IPS-NIHi7 (cell line): ENCODE results near the gene TP73.
A peak's percentile ranks its signal among the peaks of the same experiment; 100 is the strongest.

Source experiments
- DNase-seq: peaks from one replicate; pipeline ENCODE4 v3.0.0; 2012; ENCODE audit warnings: mixed read lengths; ENCODE audit errors: extremely low spot score

TP73 gene

DNA sequence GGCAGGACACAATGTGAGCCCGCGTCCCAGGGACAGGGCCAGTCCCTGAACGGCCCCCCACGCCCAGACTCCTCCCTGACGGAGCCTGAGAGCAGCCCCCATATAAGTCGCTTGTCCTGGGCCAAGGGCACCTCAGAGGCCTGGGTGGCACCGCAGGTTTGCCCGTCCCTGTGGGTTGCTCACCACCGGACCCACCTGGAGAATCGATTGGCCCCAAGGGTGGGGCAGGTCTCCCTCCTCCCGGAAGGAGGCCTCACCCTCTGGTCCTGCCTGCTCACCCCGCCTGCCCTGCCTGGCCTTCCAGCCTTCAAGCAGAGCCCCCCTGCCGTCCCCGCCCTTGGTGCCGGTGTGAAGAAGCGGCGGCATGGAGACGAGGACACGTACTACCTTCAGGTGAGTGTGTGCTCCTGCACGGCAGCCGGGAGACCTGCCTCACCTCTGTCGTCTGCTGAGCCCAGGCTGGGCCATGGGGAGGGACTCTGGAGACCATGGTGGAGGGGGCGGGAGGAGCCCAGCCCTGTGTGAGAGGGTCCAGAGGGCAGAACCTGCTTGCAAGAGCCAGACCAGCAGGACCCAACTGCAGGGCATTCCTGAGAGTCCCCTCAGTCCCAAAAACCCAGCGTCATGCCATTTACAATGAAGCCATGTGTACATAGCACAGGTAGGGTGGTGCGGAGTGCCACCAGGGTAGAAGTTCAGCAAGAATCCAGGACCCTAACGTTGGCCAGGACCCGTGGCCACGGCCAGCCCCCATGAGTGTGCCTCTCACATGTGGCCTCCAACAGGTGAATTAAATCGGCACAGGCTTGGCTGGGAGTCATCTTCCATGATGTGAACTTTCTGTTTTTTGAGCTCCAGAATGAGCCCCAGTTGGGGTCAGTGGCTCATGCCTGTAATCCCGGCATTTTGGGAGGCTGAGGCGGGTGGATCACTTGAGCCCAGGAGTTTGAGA is 75.8 kb downstream of the TP73 start:
- DNase-seq = no peak

DNA sequence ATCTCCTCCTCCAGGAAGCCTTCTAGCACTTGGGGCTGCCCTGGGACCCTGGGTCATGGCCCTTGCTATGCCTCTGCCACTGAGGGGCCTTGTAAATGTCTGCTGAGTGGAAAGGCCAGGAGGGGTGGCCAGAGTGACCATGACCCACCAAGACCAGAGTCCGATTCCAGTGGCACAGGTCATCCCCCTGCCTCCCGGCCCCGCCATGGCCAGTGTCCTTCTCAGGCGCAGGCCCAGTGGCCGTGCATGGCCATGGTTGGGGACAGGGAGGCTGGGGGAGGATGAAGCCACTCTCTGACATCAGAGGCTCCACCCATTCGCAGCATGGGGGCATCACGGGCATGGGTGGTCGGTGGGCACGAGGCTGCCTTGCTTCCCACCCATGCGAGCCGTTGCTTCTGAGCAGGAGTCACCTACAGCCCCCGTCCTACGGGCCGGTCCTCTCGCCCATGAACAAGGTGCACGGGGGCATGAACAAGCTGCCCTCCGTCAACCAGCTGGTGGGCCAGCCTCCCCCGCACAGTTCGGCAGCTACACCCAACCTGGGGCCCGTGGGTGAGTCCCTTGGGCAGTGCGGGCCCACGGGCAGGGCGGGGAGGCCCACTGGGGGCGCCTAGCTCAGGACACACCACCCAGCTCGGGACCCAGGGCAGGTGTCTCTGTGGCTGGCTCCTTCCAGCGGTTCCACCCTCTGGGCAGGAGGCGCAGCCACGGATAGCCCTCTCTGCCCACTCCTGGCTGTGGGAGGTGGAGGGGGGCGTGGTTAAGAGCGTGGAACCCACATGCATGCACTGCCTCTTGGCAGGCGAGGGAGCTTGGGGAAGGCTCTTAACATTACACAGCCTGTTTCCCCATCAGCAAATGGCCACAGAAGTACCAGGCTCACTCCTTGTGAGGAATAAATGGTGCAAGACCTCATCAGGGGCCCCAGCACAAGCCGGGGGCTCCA is 77.6 kb downstream of the TP73 start:
- no peak for DNase-seq

DNA sequence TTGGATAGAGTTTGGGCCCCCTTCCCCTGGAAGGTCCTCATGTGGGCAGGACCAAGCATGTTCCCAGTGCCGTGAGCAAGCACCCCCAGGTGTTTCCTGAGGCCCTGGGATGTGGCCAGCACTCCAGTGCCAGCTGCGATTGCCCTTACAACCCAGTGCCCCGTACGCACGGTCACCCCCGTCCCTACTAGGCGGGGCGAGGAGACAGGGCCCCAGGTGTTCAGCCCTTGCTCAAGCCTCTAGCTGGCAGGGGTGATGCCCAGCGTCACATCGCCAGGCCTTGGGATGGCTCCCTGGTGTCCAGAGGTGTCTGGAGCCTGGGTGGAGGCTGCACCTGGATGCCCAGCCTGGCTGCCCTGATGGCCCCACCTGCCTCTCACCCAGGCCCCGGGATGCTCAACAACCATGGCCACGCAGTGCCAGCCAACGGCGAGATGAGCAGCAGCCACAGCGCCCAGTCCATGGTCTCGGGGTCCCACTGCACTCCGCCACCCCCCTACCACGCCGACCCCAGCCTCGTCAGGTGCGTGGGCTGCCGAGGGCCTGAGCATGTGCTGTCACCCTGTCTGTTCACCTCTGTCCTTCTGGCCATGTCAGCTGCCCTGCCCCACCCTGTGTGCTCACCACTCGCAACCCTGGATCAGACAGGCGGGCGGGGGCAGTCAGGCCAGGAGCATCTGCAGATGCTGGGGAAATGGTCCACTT is 78.4 kb downstream of the TP73 start:
- no peak for DNase-seq

DNA sequence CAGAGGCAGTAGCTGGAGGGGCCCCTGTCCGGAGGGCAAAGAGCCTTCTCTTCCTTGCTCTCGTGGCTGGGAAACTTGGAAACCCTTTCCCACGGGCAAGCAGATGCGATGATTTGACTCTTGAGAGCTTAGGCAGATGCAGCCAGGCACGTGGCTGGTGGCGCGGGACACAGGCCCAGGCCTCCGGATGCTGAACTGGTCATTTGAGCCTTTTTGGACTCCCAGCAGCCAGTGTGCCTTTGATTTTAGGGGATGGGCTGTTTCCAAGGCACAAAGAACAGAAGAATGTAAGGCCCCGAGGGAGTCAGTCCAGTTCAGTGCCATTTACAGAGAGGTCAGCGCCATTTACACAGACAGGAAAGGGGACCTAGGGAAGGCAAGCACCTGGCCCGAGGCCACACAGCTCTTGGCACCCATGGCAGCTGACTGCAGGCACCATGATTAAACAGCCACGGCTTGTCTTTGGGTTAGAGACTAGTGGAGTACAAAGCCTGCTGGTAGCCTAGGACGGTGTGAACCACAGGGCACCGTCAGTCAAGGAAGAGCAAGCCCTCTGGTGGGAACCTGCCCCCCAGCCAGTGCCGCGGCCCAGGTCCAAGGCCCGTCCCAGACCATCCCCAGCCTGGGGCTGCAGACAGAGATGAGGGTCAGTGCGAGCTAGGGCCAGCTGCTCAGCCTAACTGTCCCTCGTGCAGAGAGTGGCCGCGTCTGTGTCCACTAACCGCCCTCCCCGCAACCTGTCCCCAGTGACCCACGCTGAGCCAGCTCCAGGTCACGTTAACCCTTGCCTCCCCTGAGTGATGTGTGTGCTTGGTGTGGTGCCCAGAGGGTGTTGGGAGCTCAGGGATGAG is 79.5 kb downstream of the TP73 start:
- no peak for DNase-seq

DNA sequence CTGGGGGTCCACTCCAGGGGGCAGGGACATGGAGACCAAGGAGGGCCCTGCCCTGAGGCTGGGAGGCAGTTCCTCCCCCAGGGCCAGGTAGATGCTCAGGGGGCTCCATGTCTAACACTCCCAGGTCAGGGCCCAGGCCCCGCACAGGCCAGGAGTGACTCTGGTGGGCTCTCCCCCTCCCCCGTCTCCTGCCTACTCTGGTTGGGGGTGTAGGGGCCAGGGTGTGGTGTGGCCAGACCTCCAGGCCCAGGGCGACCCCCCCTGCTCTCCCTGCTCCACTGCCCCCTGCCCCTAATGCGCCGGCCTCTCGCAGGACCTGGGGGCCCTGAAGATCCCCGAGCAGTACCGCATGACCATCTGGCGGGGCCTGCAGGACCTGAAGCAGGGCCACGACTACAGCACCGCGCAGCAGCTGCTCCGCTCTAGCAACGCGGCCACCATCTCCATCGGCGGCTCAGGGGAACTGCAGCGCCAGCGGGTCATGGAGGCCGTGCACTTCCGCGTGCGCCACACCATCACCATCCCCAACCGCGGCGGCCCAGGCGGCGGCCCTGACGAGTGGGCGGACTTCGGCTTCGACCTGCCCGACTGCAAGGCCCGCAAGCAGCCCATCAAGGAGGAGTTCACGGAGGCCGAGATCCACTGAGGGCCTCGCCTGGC is 80.2 kb downstream of the TP73 start:
- peak; percentile 78 for DNase-seq

DNA sequence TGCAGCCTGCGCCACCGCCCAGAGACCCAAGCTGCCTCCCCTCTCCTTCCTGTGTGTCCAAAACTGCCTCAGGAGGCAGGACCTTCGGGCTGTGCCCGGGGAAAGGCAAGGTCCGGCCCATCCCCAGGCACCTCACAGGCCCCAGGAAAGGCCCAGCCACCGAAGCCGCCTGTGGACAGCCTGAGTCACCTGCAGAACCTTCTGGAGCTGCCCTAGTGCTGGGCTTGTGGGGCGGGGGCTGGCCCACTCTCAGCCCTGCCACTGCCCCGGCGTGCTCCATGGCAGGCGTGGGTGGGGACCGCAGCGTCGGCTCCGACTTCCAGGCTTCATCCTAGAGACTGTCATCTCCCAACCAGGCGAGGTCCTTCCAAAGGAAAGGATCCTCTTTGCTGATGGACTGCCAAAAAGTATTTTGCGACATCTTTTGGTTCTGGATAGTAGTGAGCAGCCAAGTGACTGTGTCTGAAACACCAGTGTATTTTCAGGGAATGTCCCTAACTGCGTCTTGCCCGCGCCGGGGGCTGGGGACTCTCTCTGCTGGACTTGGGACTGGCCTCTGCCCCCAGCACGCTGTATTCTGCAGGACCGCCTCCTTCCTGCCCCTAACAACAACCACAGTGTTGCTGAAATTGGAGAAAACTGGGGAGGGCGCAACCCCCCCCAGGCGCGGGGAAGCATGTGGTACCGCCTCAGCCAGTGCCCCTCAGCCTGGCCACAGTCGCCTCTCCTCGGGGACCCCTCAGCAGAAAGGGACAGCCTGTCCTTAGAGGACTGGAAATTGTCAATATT is 81.0 kb downstream of the TP73 start:
- DNase-seq = no peak

DNA sequence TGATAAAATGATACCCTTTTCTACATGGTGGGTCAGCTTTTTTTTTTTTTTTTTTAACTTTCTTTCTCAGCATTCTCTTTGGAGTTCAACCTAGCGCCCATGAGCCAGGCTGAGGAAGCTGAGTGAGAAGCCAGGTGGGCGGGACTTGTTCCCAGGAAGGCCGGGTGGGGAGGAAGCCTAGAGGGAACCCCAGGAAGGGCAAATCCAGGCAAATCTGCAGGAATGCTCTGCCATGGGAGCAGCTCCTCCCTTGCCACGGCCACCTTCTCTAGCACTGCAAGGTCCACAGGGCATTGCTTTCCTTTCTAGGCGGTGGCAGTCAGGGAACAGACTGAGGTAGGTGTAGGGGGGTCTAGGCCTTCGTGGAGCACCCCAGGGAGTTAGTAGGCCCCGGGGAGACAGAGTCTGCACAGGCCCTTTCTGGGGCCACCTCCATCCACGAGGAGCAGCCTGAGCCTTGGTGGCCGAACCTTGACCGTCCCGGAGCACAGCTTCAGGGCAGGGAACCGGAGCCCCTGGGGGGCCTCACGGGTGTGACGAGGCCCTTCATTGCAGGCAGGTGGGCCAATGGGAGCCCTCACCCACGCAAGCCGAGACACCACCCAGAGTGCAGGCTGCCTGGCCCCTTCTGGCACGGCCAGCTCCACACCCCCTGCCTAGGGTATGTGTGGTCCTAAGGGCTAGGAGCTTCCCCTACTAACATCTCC is 81.7 kb downstream of the TP73 start:
- no peak for DNase-seq

DNA sequence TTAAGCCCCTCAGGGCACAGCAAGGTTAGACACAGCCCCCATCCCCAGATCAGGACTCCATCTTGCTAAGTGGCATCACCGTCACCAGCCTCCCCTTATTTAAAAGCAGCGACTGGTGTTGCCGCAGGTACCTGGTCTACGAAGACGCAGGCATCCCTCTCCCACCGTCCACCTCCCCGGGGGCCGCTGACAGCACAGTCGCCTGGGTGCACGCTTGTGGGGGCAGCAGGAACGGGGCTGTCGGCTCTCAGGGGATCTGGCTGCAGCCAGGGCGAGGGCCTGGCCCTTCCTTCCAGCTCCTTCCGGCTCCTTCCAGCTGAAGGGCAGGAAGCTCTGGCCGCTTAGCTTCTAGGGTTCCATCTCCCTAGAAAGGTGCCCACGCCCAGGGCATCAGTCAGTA is 82.3 kb downstream of the TP73 start:
- DNase-seq = no peak

DNA sequence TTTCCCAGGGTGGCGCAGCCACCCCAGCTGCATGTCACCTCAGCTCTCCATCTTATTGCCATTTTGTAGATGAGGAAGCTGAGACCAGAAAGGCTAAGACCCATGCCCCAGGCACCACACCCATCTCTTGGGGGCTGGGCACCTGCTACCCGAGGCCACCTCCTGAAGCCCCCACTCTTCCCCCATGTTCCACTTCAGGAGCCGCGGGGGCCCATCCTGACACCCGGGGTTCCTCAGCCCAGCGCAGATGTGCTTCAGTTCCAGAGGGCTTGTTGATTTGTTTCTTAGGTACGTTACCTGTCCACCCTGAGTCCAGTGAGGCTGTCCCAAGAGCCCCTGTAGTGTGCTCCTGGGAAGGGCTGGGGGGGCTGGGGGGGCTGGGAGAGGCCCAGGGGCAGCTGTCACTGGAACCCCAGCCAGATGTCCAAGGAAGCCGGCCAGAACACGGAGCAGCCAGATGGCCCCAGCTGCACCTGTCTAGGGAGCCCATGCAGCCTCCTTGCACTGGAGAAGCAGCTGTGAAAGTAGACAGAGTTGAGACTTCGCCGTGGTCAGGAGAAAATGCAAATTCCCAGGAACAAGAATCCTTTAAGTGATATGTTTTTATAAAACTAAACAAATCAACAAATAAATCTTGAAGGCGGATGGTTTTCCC is 82.8 kb downstream of the TP73 start:
- no peak for DNase-seq

DNA sequence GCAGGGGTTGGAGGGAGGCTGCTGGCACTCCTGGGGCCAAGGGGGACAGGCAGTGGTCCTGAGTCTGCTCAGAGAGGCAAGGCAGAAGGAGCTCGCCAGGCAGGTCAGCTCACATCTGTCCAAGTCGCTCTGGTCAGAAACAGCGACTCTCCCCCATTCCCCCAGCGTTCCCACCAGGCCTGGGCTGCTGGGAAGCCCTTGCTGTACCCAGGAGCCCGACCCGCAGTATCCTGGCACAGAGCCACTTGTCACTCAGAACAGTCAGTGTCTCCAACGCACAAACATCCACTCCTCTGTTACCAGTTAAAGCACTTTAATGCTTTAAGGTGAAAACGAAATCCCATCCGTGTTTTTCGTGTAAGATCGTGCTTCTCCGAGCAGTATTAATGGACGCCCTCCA is 83.4 kb downstream of the TP73 start:
- DNase-seq = no peak

DNA sequence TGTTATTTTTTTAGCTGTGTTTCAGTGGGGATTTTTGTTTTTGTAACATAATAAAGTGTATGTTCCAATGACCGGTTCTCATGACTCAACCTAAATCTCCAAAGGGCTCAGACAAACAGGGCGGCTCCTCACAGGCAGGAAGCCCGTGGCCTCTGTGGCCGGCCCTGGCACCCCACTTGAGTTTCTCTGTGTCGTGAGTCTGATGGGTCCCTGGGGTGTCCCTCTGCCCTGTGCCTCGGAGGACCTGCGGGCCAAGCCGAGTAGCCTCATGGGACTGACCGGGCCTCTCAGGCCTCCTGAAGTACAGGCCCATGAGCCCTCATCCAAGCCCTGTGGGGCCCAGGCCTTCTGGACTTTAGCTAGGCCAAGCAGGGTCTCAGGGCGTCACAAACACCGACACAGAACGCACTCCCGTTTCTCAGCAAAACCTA is 83.8 kb downstream of the TP73 start:
- DNase-seq = no peak

DNA sequence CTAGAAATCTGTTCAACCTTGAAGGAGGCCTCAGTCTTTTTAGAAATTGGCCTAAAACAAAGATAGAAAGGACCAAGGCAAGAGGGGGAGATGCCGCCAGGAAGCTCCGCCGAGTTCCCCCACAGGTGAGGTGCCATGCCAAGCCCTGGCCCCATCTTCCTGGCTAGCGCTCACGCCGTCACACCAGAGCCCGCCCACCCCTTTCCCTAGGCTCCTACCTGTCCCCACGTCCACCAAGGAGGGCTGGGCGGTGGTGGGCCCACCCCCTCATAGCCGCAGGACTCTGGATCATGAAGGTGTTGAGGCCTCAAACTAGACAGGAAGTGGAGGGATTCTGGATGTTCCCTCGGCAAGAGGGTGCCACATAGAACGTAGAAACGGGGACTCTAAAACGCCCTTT is 84.4 kb downstream of the TP73 start:
- DNase-seq = no peak

DNA sequence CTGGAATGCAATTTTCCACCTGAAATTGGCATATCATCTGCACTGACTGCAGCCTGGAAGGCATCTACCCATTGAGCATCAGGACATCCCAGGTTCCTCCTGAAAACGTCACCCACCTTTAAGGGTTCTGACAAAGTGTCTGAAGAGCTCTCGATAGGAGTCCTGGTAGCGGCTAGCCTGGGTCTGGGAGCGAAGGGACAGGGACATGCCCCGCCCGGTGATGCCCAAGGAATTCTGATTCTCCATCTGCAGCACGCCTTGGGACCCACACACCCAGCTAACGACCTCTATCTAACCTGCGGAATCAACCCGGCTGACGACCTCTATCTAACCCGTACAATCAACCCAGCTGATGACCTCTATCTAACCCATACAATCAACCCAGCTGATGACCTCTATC is 86.6 kb downstream of the TP73 start:
- no peak for DNase-seq

DNA sequence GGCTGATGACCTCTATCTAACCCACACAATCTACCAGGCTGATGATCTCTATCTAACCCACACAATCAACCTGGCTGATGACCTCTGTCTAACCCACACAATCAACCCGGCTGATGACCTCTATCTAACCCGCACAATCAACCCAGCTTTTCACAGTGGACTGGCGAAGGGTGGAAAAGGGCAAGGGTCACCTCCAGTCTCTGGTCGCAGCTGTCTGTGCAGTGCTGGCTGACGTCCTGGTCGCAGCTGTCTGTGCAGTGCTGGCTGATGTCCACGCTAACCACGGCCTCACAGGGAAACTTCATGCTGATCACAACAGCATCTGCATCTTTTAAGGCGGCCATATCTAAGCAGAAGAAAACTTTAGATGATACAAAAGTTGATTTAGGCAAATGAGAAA is 87.7 kb downstream of the TP73 start:
- DNase-seq = no peak

DNA sequence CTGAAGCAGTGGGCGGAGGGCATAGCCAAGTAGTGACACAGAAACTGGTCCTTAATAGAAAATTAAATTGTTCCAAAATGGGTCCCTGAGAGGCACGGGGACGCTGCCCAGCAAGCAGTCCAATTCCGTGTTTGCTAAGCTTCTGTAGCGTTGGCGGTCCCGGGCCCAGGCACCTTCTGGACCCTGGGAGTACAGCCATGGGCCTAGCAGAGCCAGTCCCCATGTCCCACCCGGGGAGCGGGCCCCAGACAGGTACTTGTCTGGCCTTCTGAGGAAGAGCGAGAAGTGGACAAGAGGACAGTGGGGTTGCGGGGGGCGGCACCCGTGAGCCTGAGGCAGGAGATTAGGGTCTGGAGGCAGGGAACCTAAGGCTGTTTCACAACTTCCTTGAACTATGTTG is 88.4 kb downstream of the TP73 start:
- no peak for DNase-seq

DNA sequence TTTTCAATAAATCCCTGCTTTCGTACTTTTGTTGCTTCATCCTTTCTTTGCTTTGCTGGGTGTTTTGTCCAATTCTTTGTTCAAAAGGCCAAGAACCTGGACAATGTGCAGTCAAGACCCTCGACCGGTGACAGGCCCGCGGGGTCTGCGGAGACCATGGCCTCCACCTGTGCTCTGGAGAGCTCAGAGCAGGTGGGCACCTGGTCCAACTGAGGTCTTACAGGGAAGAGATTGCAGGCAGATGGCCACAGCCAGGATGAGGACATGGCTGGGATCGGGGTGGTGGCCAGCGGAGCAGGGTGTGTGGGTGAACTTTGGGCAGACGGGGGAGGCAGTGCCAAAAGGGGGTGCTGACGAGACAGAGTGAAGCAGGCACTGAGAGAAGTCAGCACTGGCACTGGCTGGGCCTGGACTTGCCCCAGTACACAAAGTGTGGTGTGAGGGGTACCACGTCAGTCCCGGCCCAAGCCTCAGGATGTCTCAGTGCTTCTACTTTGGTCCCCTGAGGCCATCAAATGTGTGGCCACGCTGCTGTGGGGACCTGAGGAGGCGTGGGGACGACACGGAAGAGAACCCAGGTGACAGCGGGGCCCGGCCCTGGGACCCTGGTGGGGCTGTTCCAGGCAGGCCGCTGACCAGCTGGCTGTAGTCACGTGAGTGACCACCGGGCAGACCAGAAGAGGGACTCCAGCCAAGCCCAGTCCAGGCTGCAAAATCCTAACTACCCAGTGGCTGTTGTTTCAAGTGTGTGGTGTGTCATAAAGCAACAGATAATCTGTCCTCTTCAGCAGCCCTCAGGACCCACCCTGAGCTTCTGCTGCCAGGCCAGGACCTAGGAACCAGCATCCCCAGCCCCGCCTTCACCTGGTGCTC is 89.5 kb downstream of the TP73 start:
- DNase-seq = no peak
